ENCODE data around the gene ABCF1.

DNA sequence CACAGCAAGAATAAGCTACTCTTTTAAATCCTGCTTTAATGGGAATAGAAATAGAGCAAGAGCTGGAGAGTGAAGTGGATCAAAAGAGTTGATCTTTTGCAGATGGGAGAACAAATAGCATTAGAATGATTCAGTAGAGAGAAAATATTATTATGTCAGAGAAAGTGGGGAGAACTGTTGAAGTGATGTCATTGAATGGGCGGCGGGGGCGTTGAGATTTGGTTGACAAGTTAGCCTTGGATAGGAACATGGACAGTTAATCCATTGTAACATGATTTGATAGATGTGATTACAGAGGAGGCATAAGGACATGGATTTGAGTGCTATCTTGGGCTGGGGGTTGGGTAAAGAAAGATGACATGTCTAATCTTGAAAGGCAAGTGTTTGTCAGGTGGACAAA is 64.6 kb downstream of the ABCF1 start:
- no peak for TF ChIP-seq POLR2A (IDR thresholded peaks at IDR 0.05; ENCODE audit: low read depth)
- TF ChIP-seq, protein P1, sequence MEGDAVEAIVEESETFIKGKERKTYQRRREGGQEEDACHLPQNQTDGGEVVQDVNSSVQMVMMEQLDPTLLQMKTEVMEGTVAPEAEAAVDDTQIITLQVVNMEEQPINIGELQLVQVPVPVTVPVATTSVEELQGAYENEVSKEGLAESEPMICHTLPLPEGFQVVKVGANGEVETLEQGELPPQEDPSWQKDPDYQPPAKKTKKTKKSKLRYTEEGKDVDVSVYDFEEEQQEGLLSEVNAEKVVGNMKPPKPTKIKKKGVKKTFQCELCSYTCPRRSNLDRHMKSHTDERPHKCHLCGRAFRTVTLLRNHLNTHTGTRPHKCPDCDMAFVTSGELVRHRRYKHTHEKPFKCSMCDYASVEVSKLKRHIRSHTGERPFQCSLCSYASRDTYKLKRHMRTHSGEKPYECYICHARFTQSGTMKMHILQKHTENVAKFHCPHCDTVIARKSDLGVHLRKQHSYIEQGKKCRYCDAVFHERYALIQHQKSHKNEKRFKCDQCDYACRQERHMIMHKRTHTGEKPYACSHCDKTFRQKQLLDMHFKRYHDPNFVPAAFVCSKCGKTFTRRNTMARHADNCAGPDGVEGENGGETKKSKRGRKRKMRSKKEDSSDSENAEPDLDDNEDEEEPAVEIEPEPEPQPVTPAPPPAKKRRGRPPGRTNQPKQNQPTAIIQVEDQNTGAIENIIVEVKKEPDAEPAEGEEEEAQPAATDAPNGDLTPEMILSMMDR (IDR thresholded peaks at IDR 0.05) = no peak

All from esophagus muscularis mucosa (tissue), 3 donors.